ENCODE data around the gene SCAMP1. TPM values are rescaled to one million over a fixed set of nuclear protein-coding genes. Genes with fewer than 3 reads are reported as not detected.

The SCAMP1 gene
- total and polyA plus RNA-seq, 2 of the 13 experiments (the other 11 are each of a cell fraction or from before 2014, with no cell fraction given) = 18.2 to 33.7 TPM

DNA sequence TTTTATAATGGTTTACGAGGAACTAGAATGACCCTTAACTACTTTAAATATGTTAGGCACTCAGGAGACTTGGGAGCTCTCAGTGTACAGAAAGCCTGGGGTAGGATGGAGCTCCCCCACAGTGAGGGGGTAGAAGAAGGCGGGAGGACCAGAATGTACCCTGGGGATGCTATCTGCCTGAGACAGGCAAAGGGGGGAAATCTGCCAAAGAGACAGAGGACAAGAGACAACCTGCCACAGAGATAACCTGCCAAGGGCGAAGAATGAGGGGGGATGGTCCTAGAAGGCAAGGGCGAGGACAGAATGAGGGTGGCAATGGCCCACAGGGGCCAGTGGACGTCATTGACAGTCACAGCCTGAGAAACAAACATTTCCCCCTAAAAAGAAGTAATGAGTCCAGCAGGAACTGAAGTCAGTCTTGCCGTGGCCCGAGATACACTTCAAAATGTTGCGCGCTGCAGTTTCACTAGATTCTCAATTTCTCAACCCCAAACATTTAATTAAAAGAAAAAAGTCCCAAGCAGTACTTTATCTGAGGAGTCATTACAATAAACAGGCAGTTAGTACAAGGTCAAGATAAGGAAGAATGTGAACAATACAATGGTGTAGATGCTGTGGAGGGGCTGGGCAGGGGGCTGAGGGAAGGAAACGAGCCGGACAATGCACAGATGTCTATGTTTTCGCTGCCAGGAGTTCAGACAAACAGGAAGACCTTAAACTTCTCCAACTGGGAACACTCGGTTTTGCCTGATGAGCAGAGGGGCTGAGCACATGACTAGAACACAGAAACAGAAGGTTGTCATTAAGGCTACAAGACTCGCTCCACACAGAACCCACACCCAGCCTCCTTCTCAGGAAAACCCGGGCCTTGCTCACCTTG is 163.1 kb downstream of the SCAMP1 start:
- Histone ChIP-seq H3K79me2 (ENCODE audit: insufficient read depth, low read length) (peaks cover 3% of the 10 kb centered on the region), H2AFZ (ENCODE audit: low read length) (no peak overlapping the region), H3K9me3 (ENCODE audit: low read length) (no peaks in the 10 kb centered on the region), H3K4me2 (ENCODE audit: low read depth, low read length) (no peak overlapping the region), H3K27me3 (ENCODE audit: control insufficient read depth in 1 of 2, insufficient read depth in 2 of 2, low read length in 2 of 2) (no peaks in the 10 kb centered on the region), H3K27ac (ENCODE audit: extremely low read length, insufficient read depth, low read length) (no peak overlapping the region), H3K4me3 (replicated peaks in 1 of 3; ENCODE audit: insufficient read depth in 1 of 3, low read depth in 2 of 3, low read length in 3 of 3) (no peak overlapping the region), H3K36me3 (replicated peaks in 1 of 2; ENCODE audit: control insufficient read depth in 1 of 2, insufficient read depth in 2 of 2, low read length in 2 of 2) (peaks cover 0 to 4% of the 10 kb centered on the region in 2 experiments; a peak in 2 of 5 replicates), H4K20me1 (ENCODE audit: insufficient read depth, low read length) (no peaks in the 10 kb centered on the region), H3K4me1 (ENCODE audit: insufficient read depth, low read length) (peaks cover 53% of the 10 kb centered on the region), H3K9ac (ENCODE audit: insufficient read depth, low read depth, low read length) (no peak overlapping the region)
- POLR2A ChIA-PET = no interaction called here
- in situ Hi-C loops (cut with HindIII; ENCODE audit: extremely low pct_ligation_motif_present, low pct_unique_long_range_greater_than_20kb) (no loop called here), intact Hi-C loops (cut with micrococcal nuclease; ENCODE audit: unreplicated experiment) (no loop called here)
- TF ChIP-seq, protein P1, sequence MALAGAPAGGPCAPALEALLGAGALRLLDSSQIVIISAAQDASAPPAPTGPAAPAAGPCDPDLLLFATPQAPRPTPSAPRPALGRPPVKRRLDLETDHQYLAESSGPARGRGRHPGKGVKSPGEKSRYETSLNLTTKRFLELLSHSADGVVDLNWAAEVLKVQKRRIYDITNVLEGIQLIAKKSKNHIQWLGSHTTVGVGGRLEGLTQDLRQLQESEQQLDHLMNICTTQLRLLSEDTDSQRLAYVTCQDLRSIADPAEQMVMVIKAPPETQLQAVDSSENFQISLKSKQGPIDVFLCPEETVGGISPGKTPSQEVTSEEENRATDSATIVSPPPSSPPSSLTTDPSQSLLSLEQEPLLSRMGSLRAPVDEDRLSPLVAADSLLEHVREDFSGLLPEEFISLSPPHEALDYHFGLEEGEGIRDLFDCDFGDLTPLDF (CRISPR knock-in tag; IDR thresholded peaks at IDR 0.05) = no peak
- TF ChIP-seq, protein P2, sequence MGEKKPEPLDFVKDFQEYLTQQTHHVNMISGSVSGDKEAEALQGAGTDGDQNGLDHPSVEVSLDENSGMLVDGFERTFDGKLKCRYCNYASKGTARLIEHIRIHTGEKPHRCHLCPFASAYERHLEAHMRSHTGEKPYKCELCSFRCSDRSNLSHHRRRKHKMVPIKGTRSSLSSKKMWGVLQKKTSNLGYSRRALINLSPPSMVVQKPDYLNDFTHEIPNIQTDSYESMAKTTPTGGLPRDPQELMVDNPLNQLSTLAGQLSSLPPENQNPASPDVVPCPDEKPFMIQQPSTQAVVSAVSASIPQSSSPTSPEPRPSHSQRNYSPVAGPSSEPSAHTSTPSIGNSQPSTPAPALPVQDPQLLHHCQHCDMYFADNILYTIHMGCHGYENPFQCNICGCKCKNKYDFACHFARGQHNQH (CRISPR knock-in tag; IDR thresholded peaks at IDR 0.05) = no peak
- TF ChIP-seq ZNF776 (CRISPR knock-in tag; IDR thresholded peaks at IDR 0.05) (no peak), SETDB1 (CRISPR knock-in tag; IDR thresholded peaks at IDR 0.05; ENCODE audit: borderline replicate concordance) (no peak), KLF13 (CRISPR knock-in tag; IDR thresholded peaks at IDR 0.05) (no peak), ZNF282 (IDR thresholded peaks at IDR 0.05; ENCODE audit: partially characterized antibody) (no peak), DR1 (CRISPR knock-in tag; IDR thresholded peaks at IDR 0.05) (no peak), BORCS8-MEF2B (CRISPR knock-in tag; IDR thresholded peaks at IDR 0.05) (no peak), HDAC2 (CRISPR knock-in tag; IDR thresholded peaks at IDR 0.05) (no peak), ZBTB8A (CRISPR knock-in tag; IDR thresholded peaks at IDR 0.05; ENCODE audit: borderline replicate concordance, low read depth) (no peak), ZFP36L2 (CRISPR knock-in tag; IDR thresholded peaks at IDR 0.05) (no peak), RFXANK (CRISPR knock-in tag; IDR thresholded peaks at IDR 0.05) (no peak), ZNF839 (CRISPR knock-in tag; IDR thresholded peaks at IDR 0.05; ENCODE audit: borderline replicate concordance) (no peak)
- TF ChIP-seq, protein P3, sequence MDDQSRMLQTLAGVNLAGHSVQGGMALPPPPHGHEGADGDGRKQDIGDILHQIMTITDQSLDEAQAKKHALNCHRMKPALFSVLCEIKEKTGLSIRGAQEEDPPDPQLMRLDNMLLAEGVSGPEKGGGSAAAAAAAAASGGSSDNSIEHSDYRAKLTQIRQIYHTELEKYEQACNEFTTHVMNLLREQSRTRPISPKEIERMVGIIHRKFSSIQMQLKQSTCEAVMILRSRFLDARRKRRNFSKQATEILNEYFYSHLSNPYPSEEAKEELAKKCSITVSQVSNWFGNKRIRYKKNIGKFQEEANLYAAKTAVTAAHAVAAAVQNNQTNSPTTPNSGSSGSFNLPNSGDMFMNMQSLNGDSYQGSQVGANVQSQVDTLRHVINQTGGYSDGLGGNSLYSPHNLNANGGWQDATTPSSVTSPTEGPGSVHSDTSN (CRISPR knock-in tag; IDR thresholded peaks at IDR 0.05; ENCODE audit: borderline replicate concordance) = no peak
- whole genome bisulfite sequencing (ENCODE audit: low lambda C conversion rate) = 96% methylated on average over 15 of the region's 15 CpGs
- BruUV-seq (replicated peaks) = no TSS peak
- no peak for DNase-seq (ENCODE audit: low spot score)
- ATAC-seq = no peak
- FAIRE-seq = no peak
- CTCF ChIA-PET (ENCODE audit: low intra/inter-chr PET ratio, low total read pairs) = no interaction called here

Data from HepG2 (cell line).